Measurements from ENCODE around the gene MUC12. TPM values are rescaled to one million over a fixed set of nuclear protein-coding genes. Genes with fewer than 3 reads are reported as not detected.

MUC12 gene
- total RNA-seq, 1 donor from 2014 or later: 1.6 TPM

DNA sequence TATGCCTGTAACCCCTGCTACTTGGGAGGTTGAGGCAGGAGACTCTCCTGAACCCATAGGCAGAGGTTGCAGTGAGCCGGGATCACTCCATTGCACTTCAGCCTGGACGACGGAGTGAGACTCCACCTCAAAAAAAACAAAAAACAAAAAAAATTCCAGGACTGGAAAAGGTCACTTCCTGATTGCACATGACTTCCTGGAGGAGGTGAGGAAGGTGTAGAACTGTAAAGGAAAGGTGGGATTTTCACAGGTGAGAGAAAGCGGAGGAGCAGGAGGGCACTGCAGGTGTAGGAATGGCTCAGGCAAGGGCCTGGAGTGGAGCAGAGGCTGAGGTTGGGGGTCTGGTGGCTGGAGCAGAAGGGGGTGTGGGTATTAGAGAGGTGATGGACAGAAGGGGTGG, 23.3 kb upstream of the MUC12 start:
- H3K36me3 Mint-ChIP-seq: no peaks in the 10 kb centered on the region
- peaks cover 16% of the 10 kb centered on the region for H3K27me3 Mint-ChIP-seq
- no peaks in the 10 kb centered on the region for H3K9me3 Mint-ChIP-seq
- TF ChIP-seq, protein P1, sequence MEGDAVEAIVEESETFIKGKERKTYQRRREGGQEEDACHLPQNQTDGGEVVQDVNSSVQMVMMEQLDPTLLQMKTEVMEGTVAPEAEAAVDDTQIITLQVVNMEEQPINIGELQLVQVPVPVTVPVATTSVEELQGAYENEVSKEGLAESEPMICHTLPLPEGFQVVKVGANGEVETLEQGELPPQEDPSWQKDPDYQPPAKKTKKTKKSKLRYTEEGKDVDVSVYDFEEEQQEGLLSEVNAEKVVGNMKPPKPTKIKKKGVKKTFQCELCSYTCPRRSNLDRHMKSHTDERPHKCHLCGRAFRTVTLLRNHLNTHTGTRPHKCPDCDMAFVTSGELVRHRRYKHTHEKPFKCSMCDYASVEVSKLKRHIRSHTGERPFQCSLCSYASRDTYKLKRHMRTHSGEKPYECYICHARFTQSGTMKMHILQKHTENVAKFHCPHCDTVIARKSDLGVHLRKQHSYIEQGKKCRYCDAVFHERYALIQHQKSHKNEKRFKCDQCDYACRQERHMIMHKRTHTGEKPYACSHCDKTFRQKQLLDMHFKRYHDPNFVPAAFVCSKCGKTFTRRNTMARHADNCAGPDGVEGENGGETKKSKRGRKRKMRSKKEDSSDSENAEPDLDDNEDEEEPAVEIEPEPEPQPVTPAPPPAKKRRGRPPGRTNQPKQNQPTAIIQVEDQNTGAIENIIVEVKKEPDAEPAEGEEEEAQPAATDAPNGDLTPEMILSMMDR (conservative IDR thresholded peaks at IDR 0.05): no peak
- H3K27ac Mint-ChIP-seq: no peak overlapping the region
- H3K4me1 Mint-ChIP-seq (ENCODE audit: unreplicated experiment): peaks cover 4% of the 10 kb centered on the region
- H3K4me3 Mint-ChIP-seq: no peak overlapping the region
- DNase-seq (ENCODE audit: extremely low spot score, unreplicated experiment): no peak

DNA sequence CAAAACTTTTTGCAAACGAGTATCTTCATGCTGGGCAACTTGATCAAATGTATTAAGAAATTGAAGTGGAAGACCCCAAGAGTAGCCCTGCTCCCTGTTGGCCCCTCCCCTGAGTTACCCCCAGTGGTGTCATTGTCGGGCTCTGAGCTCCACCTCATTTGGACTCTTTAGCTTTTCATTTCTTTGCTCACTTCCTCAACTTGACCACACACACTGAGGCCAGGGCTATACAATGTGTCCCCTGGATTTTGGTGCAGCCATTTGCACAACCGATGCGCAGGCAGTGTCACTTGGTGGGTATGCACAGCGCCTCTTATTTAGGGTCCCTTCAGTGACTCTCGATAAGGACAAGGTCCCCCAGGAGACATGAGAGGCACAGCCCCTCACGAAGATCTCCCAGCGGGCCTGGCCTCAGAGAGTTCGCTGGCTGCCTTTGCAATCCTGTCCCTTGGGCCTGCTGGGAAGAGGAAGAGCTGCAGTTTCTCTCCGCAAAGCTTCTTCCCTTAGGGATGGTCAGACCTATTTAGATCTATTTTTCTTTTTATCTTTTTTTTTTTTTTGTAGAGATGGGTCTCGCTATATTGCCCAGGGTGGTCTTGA, 22.5 kb upstream of the MUC12 start:
- Mint-ChIP-seq H3K27me3 (peaks cover 16% of the 10 kb centered on the region), H3K36me3 (no peaks in the 10 kb centered on the region), H3K9me3 (no peaks in the 10 kb centered on the region), H3K4me3 (no peak overlapping the region), H3K27ac (no peak overlapping the region), H3K4me1 (ENCODE audit: unreplicated experiment) (peaks cover 4% of the 10 kb centered on the region)
- no peak for DNase-seq (ENCODE audit: extremely low spot score, unreplicated experiment)
- TF ChIP-seq, protein P1 (conservative IDR thresholded peaks at IDR 0.05): no peak

DNA sequence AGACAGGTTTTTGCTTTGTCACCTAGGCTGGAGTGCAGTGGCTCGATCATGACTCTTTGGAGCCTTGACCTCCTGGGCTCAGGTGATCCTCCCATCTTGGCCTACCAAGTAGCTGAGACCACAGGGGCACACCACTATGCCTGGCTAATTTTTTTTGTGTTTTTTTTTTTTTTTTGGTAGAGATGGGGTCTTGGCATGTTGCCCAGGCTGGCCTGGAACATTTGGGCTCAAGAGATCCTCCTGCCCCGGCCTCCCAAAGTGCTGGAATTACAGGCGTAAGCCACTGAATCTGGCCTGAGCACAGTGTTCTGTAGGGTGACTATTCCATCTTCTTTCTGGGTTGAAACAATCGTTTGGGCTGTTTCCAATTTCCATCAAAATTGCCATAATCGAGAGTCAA, 21.6 kb upstream of the MUC12 start:
- DNase-seq (ENCODE audit: extremely low spot score, unreplicated experiment): no peak
- Mint-ChIP-seq H3K27me3 (peaks cover 16% of the 10 kb centered on the region), H3K27ac (no peak overlapping the region), H3K36me3 (no peaks in the 10 kb centered on the region), H3K4me3 (no peak overlapping the region), H3K9me3 (no peaks in the 10 kb centered on the region), H3K4me1 (ENCODE audit: unreplicated experiment) (peaks cover under 1% of the 10 kb centered on the region)
- TF ChIP-seq, protein P1 (conservative IDR thresholded peaks at IDR 0.05): no peak

DNA sequence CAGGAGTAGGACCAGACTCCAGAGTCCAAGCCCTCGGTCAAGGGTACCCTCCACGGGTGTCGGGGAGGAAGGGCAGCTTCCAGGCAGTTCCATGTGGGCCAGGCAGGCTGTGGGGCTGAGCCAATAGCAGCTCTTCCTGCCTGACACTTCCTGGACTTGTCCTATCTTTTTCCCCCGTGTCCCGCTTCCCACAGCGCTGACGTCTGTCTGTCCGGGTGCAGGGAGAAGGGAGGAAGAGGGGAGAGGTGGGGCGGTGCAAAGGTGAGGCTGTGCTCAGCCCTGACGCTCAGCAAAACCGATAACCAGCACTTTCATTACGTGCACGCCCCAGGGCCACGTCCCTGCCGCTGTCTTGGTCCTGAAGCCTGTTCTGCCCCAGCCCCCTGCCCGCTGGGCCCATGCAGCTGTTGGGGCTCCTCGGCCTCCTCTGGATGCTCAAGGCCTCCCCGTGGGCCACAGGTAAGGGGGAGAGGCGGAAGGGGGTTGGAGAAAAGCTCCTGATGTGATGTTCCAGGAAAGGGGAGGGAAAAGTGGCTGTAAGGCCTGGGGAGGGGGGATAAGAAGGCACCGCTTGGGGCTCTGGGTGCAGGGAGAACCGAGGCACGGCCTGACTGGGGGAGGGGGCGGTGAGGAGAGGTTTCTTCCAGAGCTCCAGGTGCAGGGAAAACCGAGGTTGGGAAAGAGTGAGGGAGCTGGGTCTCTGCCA, 20.0 kb upstream of the MUC12 start, which contains the start of gene MUC3A:
MUC3A (plus strand) TSS at position 308 of the 706 bp plus-strand sequence; CDS start at position 399, 91 bp downstream.
- Mint-ChIP-seq H3K27ac (no peak within 1 kb of the TSS), H3K4me1 (ENCODE audit: unreplicated experiment) (no peaks in the 10 kb centered on the region), H3K36me3 (no peaks in the 10 kb centered on the region), H3K9me3 (no peaks in the 10 kb centered on the region), H3K4me3 (peak within 1 kb of the TSS; percentile 11), H3K27me3 (peaks cover 16% of the 10 kb centered on the region)
- TF ChIP-seq, protein P1 (conservative IDR thresholded peaks at IDR 0.05): no peak
- DNase-seq (ENCODE audit: extremely low spot score, unreplicated experiment): no peak

DNA sequence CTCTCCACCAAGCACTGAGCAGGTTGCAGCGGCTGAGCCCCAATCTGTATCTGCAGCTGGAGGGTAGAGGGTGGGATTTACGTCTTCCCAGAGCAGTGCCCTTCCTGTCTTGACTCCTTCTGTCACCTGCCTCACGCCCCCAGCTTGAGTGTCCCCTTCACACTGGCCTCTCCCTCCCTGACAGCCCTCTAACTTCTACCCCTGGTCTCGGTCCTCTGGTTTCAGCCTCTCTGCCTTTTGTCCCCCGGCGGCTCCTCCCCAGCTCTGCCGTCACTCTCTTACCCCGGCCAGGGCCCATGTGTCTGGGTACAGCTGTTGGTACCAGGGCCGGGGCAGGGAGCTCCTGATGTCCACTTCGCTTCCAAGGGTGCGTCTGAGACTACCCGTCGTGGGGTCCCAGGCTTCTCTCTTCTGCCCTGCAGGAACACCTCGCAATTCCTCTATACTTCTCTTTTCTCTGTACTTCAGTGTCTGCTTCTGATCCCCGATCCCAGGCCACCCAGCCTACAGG, 19.4 kb upstream of the MUC12 start:
- TF ChIP-seq, protein P1 (conservative IDR thresholded peaks at IDR 0.05): no peak
- H3K4me3 Mint-ChIP-seq: peak overlapping the region; percentile 11
- H3K9me3 Mint-ChIP-seq: no peaks in the 10 kb centered on the region
- no peaks in the 10 kb centered on the region for H3K4me1 Mint-ChIP-seq (ENCODE audit: unreplicated experiment)
- H3K27ac Mint-ChIP-seq: no peak overlapping the region
- no peak for DNase-seq (ENCODE audit: extremely low spot score, unreplicated experiment)
- no peaks in the 10 kb centered on the region for H3K36me3 Mint-ChIP-seq
- peaks cover 16% of the 10 kb centered on the region for H3K27me3 Mint-ChIP-seq
